Measurements from ENCODE around the gene RAI1.

Gene RAI1

GRCh38 chr17:17760872-17761550 lies 79.8 kb downstream of the RAI1 start:
- DNase-seq (ENCODE audit: low read depth in 2 of 2): no peak
- no peak for TF ChIP-seq CTCF (IDR thresholded peaks at IDR 0.05; ENCODE audit: low read depth, low read length)
- H3K4me3 ChIP-seq (replicated peaks in 1 of 2; ENCODE audit: low read depth in 2 of 2, low read length in 2 of 2): no peak overlapping the region

- no peak for TF ChIP-seq CTCF (IDR thresholded peaks at IDR 0.05; ENCODE audit: low read depth, low read length)
- no peak for DNase-seq (ENCODE audit: low read depth in 2 of 2)
- no peak overlapping the region for H3K4me3 ChIP-seq (replicated peaks in 1 of 2; ENCODE audit: low read depth in 2 of 2, low read length in 2 of 2)
Observed at GRCh38 chr17:17761894-17762743, 80.9 kb downstream of the RAI1 start.

- DNase-seq (ENCODE audit: low read depth in 2 of 2): no peak
- no peak for TF ChIP-seq CTCF (IDR thresholded peaks at IDR 0.05; ENCODE audit: low read depth, low read length)
- no peak overlapping the region for H3K4me3 ChIP-seq (replicated peaks in 1 of 2; ENCODE audit: low read depth in 2 of 2, low read length in 2 of 2)
Observed at GRCh38 chr17:17762744-17763105, 81.5 kb downstream of the RAI1 start.

GRCh38 chr17:17763136-17763535 lies 81.9 kb downstream of the RAI1 start:
- no peak overlapping the region for H3K4me3 ChIP-seq (replicated peaks in 1 of 2; ENCODE audit: low read depth in 2 of 2, low read length in 2 of 2)
- no peak for DNase-seq (ENCODE audit: low read depth in 2 of 2)
- TF ChIP-seq CTCF (IDR thresholded peaks at IDR 0.05; ENCODE audit: low read depth, low read length): no peak

GRCh38 chr17:17763734-17764133 lies 82.5 kb downstream of the RAI1 start:
- H3K4me3 ChIP-seq (replicated peaks in 1 of 2; ENCODE audit: low read depth in 2 of 2, low read length in 2 of 2): no peak overlapping the region
- DNase-seq (ENCODE audit: low read depth in 2 of 2): no peak
- no peak for TF ChIP-seq CTCF (IDR thresholded peaks at IDR 0.05; ENCODE audit: low read depth, low read length)

- TF ChIP-seq CTCF (IDR thresholded peaks at IDR 0.05; ENCODE audit: low read depth, low read length): no peak
- H3K4me3 ChIP-seq (replicated peaks in 1 of 2; ENCODE audit: low read depth in 2 of 2, low read length in 2 of 2): no peak overlapping the region
- DNase-seq (ENCODE audit: low read depth in 2 of 2): no peak
Observed at GRCh38 chr17:17765359-17766076, 84.3 kb downstream of the RAI1 start.
